GM11168 (cell line): ENCODE measurements around the gene SVOPL.

Experiments used
- in situ Hi-C: fragments of 300-500 bp; cut with MboI; formaldehyde crosslinking; loops from one replicate; pipeline ENCODE4 v1.12.0; 2022; ENCODE audit warnings: low sequenced_read_pairs; ENCODE audit not compliant: unreplicated experiment

The SVOPL gene

GRCh38 chr7:138700857-138701536 lies at the start of gene SVOPL:
TSS of gene SVOPL (minus strand) at chr7:138701362. CDS start at chr7:138679045, 22,317 bp downstream.
- in situ Hi-C loops, result no loop called here

GRCh38 chr7:138750473-138750872 lies 49.3 kb upstream of the SVOPL start:
- in situ Hi-C loops, result no loop called here

- in situ Hi-C loops, result loop anchor here (25.0 kb wide), 1 partner anchor 288 kb away; the partner anchor contains the start of gene TRIM24
Observed at GRCh38 chr7:138749960-138750359, 48.8 kb upstream of the SVOPL start.

GRCh38 chr7:138748666-138749065 lies 47.5 kb upstream of the SVOPL start:
- in situ Hi-C loops, result loop anchor here (25.0 kb wide), 1 partner anchor 286 kb away; the partner anchor contains the start of gene TRIM24

- in situ Hi-C loops, result loop anchor here (25.0 kb wide), 1 partner anchor 284 kb away; the partner anchor contains the start of gene TRIM24
Observed at GRCh38 chr7:138746073-138746472, 44.9 kb upstream of the SVOPL start.

- in situ Hi-C loops, result loop anchor here (25.0 kb wide), 1 partner anchor 283 kb away; the partner anchor contains the start of gene TRIM24
Observed at GRCh38 chr7:138745189-138745588, 44.0 kb upstream of the SVOPL start.

GRCh38 chr7:138741453-138741735 lies 40.2 kb upstream of the SVOPL start:
- in situ Hi-C loops, result loop anchor here (25.0 kb wide), 1 partner anchor 279 kb away; the partner anchor contains the start of gene TRIM24

GRCh38 chr7:138739859-138740258 lies 38.7 kb upstream of the SVOPL start:
- in situ Hi-C loops, result loop anchor here (10.0 to 25.0 kb wide), 2 partner anchors 278 to 575 kb away; partner anchors contain the start of gene TRIM24

GRCh38 chr7:138738551-138739335 lies 37.6 kb upstream of the SVOPL start:
- in situ Hi-C loops, result loop anchor here (10.0 to 25.0 kb wide), 2 partner anchors 276 to 574 kb away; partner anchors contain the start of gene TRIM24

GRCh38 chr7:138738114-138738513 lies 37.0 kb upstream of the SVOPL start:
- in situ Hi-C loops, result loop anchor here (10.0 to 25.0 kb wide), 2 partner anchors 276 to 573 kb away; partner anchors contain the start of gene TRIM24

GRCh38 chr7:138735399-138735798 lies 34.2 kb upstream of the SVOPL start:
- in situ Hi-C loops, result loop anchor here (10.0 to 25.0 kb wide), 2 partner anchors 273 to 571 kb away; partner anchors contain the start of gene TRIM24

GRCh38 chr7:138731733-138732132 lies 30.6 kb upstream of the SVOPL start:
- in situ Hi-C loops, result loop anchor here (10.0 to 25.0 kb wide), 2 partner anchors 269 to 567 kb away; partner anchors contain the start of gene TRIM24

- in situ Hi-C loops, result loop anchor here (25.0 kb wide), 1 partner anchor 267 kb away; the partner anchor contains the start of gene TRIM24
Observed at GRCh38 chr7:138729444-138729843, 28.3 kb upstream of the SVOPL start.

GRCh38 chr7:138727336-138728099 lies 26.4 kb upstream of the SVOPL start:
- in situ Hi-C loops, result loop anchor here (25.0 kb wide), 1 partner anchor 265 kb away; the partner anchor contains the start of gene TRIM24

- in situ Hi-C loops, result loop anchor here (25.0 kb wide), 1 partner anchor 264 kb away; the partner anchor contains the start of gene TRIM24
Observed at GRCh38 chr7:138726288-138726687, 25.1 kb upstream of the SVOPL start.

GRCh38 chr7:138720286-138720685 lies 19.1 kb upstream of the SVOPL start:
- in situ Hi-C loops, result no loop called here

GRCh38 chr7:138716889-138717288 lies 15.7 kb upstream of the SVOPL start:
- in situ Hi-C loops, result no loop called here

- in situ Hi-C loops, result no loop called here
Observed at GRCh38 chr7:138713191-138713590, 12.0 kb upstream of the SVOPL start.

- in situ Hi-C loops, result no loop called here
Observed at GRCh38 chr7:138712652-138713051, 11.5 kb upstream of the SVOPL start.
